GM12878 (cell line): Measurements from ENCODE around the gene ACTA2. TPM values are rescaled to one million over a fixed set of nuclear protein-coding genes. Genes with fewer than 3 reads are reported as not detected.
A peak's percentile ranks its signal among the peaks of the same experiment; 100 is the strongest.

ENCODE experiments used
- ATAC-seq: fragments of 200-7000 bp; cut with Tn5 transposase; 3 replicates; pipeline ENCODE4 v1.9.1; 2020; ENCODE audit warnings: mild to moderate bottlenecking, moderate library complexity
- BruUV-seq: library from RNA; stranded (reverse); fragments of 400-500 nt; replicated peaks from 2 replicates; lab custom pipeline; 2021; lab: Mats Ljungman, UMichigan
- CTCF ChIA-PET: fragments of 300-600 bp; sonication (Branson Sonifier 250); formaldehyde crosslinking; extraction: SDS; loops from one replicate; lab custom pipeline; 2021; ENCODE audit warnings: inconsistent platforms; lab: Yijun Ruan, JAX
- POLR2A ChIA-PET: fragments of 350-600 bp; formaldehyde crosslinking; extraction: SDS; loops from one replicate; lab custom pipeline; 2021; ENCODE audit warnings: inconsistent platforms; lab: Charles Lee
- RAD21 ChIA-PET: fragments of 300-600 bp; sonication (Branson Sonifier 250); formaldehyde crosslinking; loops from one replicate; lab custom pipeline; 2023; ENCODE audit warnings: antibody characterized with exemption; ENCODE audit not compliant: unreplicated experiment; lab: Charles Lee
- SMC1A ChIA-PET: fragments of 300-600 bp; sonication (Branson Sonifier 250); formaldehyde crosslinking; loops from one replicate; lab custom pipeline; 2023; ENCODE audit not compliant: unreplicated experiment, uncharacterized antibody; lab: Charles Lee
- DNase-seq: peaks from one replicate; pipeline ENCODE4 v3.0.0-alpha.2; 2011; ENCODE audit warnings: low read depth, low spot score
- FAIRE-seq: peaks from 3 replicates; lab custom pipeline; 2011; peaks lifted over from hg19 to GRCh38; lab: Jason Lieb, UNC
- H2AFZ ChIP-seq: 2 replicates; pipeline ENCODE4 v1.6.0; 2011; ENCODE audit warnings: low read depth, low read length, control low read depth; ENCODE audit not compliant: control insufficient read depth
- H3K27ac ChIP-seq: 2 replicates; pipeline ENCODE4 v1.5.1; 2011; ENCODE audit warnings: control low read depth; ENCODE audit not compliant: control insufficient read depth, insufficient read depth
- H3K27me3 ChIP-seq, 2 experiments: replicated peaks in 1 of 2; 2 replicates each; pipeline versions ENCODE4 v1.6.0 to v1.6.1; 2011; ENCODE audit warnings: low read length in 1 of 2; ENCODE audit not compliant: control insufficient read depth in 2 of 2, insufficient read depth in 2 of 2
- H3K36me3 ChIP-seq, 2 experiments: 2 replicates each; pipeline ENCODE4 v1.5.1; 2011; ENCODE audit warnings: low read length in 1 of 2; ENCODE audit not compliant: control insufficient read depth in 2 of 2, insufficient read depth in 2 of 2
- H3K4me1 ChIP-seq: 2 replicates; pipeline ENCODE4 v1.6.1; 2011; ENCODE audit warnings: mild to moderate bottlenecking, low read length, moderate library complexity, mixed read lengths; ENCODE audit not compliant: control insufficient read depth, insufficient read depth
- H3K4me2 ChIP-seq: 2 replicates; pipeline ENCODE4 v1.6.0; 2011; ENCODE audit warnings: control low read depth; ENCODE audit not compliant: control insufficient read depth, insufficient read depth
- H3K4me3 ChIP-seq: fragments of 200-600 bp; sonication (generic); 2 replicates; pipeline ENCODE4 v1.5.1; 2016
- H3K79me2 ChIP-seq: 2 replicates; pipeline ENCODE4 v1.6.0; 2011; ENCODE audit warnings: low read length; ENCODE audit not compliant: control insufficient read depth, insufficient read depth
- H3K9ac ChIP-seq: 2 replicates; pipeline ENCODE4 v1.8.0; 2011; ENCODE audit warnings: low read length, control low read depth, mixed read lengths; ENCODE audit not compliant: control insufficient read depth, insufficient read depth
- H3K9me3 ChIP-seq: replicated peaks from 3 replicates; pipeline ENCODE4 v1.5.1; 2011; ENCODE audit warnings: mild to moderate bottlenecking, low read length; ENCODE audit not compliant: control insufficient read depth, insufficient read depth
- H4K20me1 ChIP-seq: 2 replicates; pipeline ENCODE4 v1.6.0; 2011; ENCODE audit not compliant: control insufficient read depth, insufficient read depth
- DPF2 ChIP-seq: fragments of 450-650 bp; IDR thresholded peaks from 2 replicates; pipeline ENCODE4 v1.6.1; 2017; ENCODE audit warnings: mild to moderate bottlenecking
- FOXM1 ChIP-seq: IDR thresholded peaks from 2 replicates; pipeline ENCODE4 v1.6.1; 2012; ENCODE audit warnings: low read depth, mild to moderate bottlenecking, inconsistent platforms, low read length, moderate library complexity
- IRF4 ChIP-seq: IDR thresholded peaks from 2 replicates; pipeline ENCODE4 v1.6.1; 2011; ENCODE audit warnings: low read depth, low read length
- MXI1 ChIP-seq: fragments of 150-350 bp; IDR thresholded peaks from 2 replicates; pipeline ENCODE4 v1.6.1; 2011; ENCODE audit warnings: low read depth, mild to moderate bottlenecking, inconsistent platforms, low read length, improper control_type of control experiment
- NBN ChIP-seq: fragments of 450-650 bp; IDR thresholded peaks from 2 replicates; pipeline ENCODE4 v1.6.1; 2016
- NFIC ChIP-seq: IDR thresholded peaks from 2 replicates; pipeline ENCODE4 v1.6.1; 2012; ENCODE audit warnings: low read depth, mild to moderate bottlenecking, inconsistent platforms, low read length, moderate library complexity
- NR2F1 ChIP-seq: fragments of 450-650 bp; conservative IDR thresholded peaks from 2 replicates; pipeline ENCODE4 v1.6.1; 2017; ENCODE audit warnings: mild to moderate bottlenecking
- POU2F2 ChIP-seq: IDR thresholded peaks from 3 replicates; pipeline ENCODE4 v1.6.1; 2011; ENCODE audit warnings: low read depth, mild to moderate bottlenecking, low read length, borderline replicate concordance
- RAD21 ChIP-seq: IDR thresholded peaks from 2 replicates; pipeline ENCODE4 v1.6.1; 2011; ENCODE audit warnings: mild to moderate bottlenecking, low read depth, low read length, moderate library complexity; ENCODE audit not compliant: insufficient read depth
- RUNX3 ChIP-seq: IDR thresholded peaks from 2 replicates; pipeline ENCODE4 v1.6.1; 2012; ENCODE audit warnings: low read length, inconsistent platforms
- SMARCA5 ChIP-seq: fragments of 450-650 bp; IDR thresholded peaks from 2 replicates; pipeline ENCODE4 v1.6.1; 2017; ENCODE audit warnings: mild to moderate bottlenecking
- SMC3 ChIP-seq: IDR thresholded peaks from 2 replicates; pipeline ENCODE4 v1.6.1; 2011; ENCODE audit warnings: low read length, improper control_type of control experiment, borderline replicate concordance
- TAF1 ChIP-seq: IDR thresholded peaks from 2 replicates; pipeline ENCODE4 v1.6.1; 2011; ENCODE audit warnings: mild to moderate bottlenecking, low read depth, low read length, borderline replicate concordance
- TBL1XR1 ChIP-seq: IDR thresholded peaks from 2 replicates; pipeline ENCODE4 v1.6.1; 2012; ENCODE audit warnings: low read depth, low read length, improper control_type of control experiment
- YY1 ChIP-seq: IDR thresholded peaks from 2 replicates; pipeline ENCODE4 v1.6.1; 2011; ENCODE audit warnings: low read depth, mild to moderate bottlenecking, low read length
- ZZZ3 ChIP-seq: IDR thresholded peaks from 2 replicates; pipeline ENCODE4 v1.6.1; 2011; ENCODE audit warnings: low read depth; ENCODE audit not compliant: control insufficient read depth, insufficient read length
- WGBS: methylation state at CpG from one replicate; pipeline ENCODE4 v1.1.6; 2016; ENCODE audit warnings: low lambda C conversion rate; ENCODE audit not compliant: insufficient replicate concordance, insufficient coverage; ENCODE audit errors: missing lambda C conversion rate; 5-methylcytosine and 5-hydroxymethylcytosine counted together
- in situ Hi-C: fragments of 300-500 bp; cut with MboI; formaldehyde crosslinking; loops from 9 replicates; pipeline ENCODE4 v1.14.3; 2018; ENCODE audit warnings: mixed read lengths
- intact Hi-C: fragments of 100-400 bp; cut with micrococcal nuclease; formaldehyde crosslinking; loops from one replicate; pipeline ENCODE4 v1.14.2; 2022; ENCODE audit not compliant: unreplicated experiment
- polyA plus RNA-seq, 11 experiments: library from polyadenylated mRNA; depleted of rRNA in 4 of 11; unstranded in 6 of 11; stranded (reverse) in 5 of 11; fragments of >200 nt; fragmentation: Nextera tagmentation in 4 of 11; fragmentation: Illumina TruSeq in 1 of 11; extraction: Ambion mirVana in 4 of 11; extraction: Trizol in 1 of 11; gene quantifications; 1 replicate in 1 of 11; 2 replicates in 10 of 11; pipeline versions ENCODE4 v1.2.1 to v1.2.3, GENCODE V29; 2011 to 2016; ENCODE audit warnings: inconsistent platforms in 2 of 11, missing spikeins in 2 of 11, low read depth in 1 of 11
- total RNA-seq, 4 experiments: library from RNA; depleted of rRNA in 3 of 4; stranded (reverse); fragments of >200 nt in 3 of 4; fragmentation: Illumina TruSeq in 1 of 4; extraction: Trizol in 1 of 4; gene quantifications; 2 replicates each; pipeline versions ENCODE4 v1.2.1 to v1.2.3, GENCODE V29; 2013 to 2021
- TF ChIP-seq, protein P1 (sequence below): fragments of 450-650 bp; IDR thresholded peaks from 2 replicates; pipeline ENCODE4 v1.6.1; 2016; ENCODE audit warnings: mild to moderate bottlenecking, moderate library complexity, borderline replicate concordance
- TF ChIP-seq, protein P2 (sequence below), 3 experiments: IDR thresholded peaks in 2 of 3; conservative IDR thresholded peaks in 1 of 3; 2 replicates each; pipeline ENCODE4 v1.5.1; 2011; ENCODE audit warnings: low read depth in 3 of 3, low read length in 3 of 3, mild to moderate bottlenecking in 3 of 3, control low read depth in 2 of 3, moderate library complexity in 2 of 3, inconsistent platforms in 1 of 3, mixed read lengths in 1 of 3; ENCODE audit not compliant: control insufficient read depth in 2 of 3, insufficient read depth in 1 of 3; ENCODE audit errors: extremely low read depth in 1 of 3

The ACTA2 gene
- total and polyA plus RNA-seq, 10 of the 15 experiments (the other 5 are each of a cell fraction or from before 2014, with no cell fraction given) = 7.4 to 78.2 (median 32.4) TPM

GRCh38 chr10:88932539-88933256 is 19.9 kb downstream of the ACTA2 start:
- TF ChIP-seq FOXM1 (0 out of 2 replicates have a peak, but pooled peaks have one; percentile 23), ZZZ3 (no peak), NBN (0 out of 2 replicates have a peak, but pooled peaks have one; percentile 36), SMARCA5 (0 out of 2 replicates have a peak, but pooled peaks have one; percentile 57), RUNX3 (peak; percentile 24; the same call in 1 of the 2 replicates), MXI1 (no peak), YY1 (peak; percentile 84), NFIC (0 out of 2 replicates have a peak, but pooled peaks have one; percentile 5), SMC3 (peak; percentile 100), DPF2 (no peak), RAD21 (peak; percentile 81), IRF4 (0 out of 2 replicates have a peak, but pooled peaks have one; percentile 14), TBL1XR1 (no peak), POU2F2 (peak; percentile 24; the same call in 1 of the 3 replicates), NR2F1 (no peak), TAF1 (no peak)
- TF ChIP-seq, protein P1, sequence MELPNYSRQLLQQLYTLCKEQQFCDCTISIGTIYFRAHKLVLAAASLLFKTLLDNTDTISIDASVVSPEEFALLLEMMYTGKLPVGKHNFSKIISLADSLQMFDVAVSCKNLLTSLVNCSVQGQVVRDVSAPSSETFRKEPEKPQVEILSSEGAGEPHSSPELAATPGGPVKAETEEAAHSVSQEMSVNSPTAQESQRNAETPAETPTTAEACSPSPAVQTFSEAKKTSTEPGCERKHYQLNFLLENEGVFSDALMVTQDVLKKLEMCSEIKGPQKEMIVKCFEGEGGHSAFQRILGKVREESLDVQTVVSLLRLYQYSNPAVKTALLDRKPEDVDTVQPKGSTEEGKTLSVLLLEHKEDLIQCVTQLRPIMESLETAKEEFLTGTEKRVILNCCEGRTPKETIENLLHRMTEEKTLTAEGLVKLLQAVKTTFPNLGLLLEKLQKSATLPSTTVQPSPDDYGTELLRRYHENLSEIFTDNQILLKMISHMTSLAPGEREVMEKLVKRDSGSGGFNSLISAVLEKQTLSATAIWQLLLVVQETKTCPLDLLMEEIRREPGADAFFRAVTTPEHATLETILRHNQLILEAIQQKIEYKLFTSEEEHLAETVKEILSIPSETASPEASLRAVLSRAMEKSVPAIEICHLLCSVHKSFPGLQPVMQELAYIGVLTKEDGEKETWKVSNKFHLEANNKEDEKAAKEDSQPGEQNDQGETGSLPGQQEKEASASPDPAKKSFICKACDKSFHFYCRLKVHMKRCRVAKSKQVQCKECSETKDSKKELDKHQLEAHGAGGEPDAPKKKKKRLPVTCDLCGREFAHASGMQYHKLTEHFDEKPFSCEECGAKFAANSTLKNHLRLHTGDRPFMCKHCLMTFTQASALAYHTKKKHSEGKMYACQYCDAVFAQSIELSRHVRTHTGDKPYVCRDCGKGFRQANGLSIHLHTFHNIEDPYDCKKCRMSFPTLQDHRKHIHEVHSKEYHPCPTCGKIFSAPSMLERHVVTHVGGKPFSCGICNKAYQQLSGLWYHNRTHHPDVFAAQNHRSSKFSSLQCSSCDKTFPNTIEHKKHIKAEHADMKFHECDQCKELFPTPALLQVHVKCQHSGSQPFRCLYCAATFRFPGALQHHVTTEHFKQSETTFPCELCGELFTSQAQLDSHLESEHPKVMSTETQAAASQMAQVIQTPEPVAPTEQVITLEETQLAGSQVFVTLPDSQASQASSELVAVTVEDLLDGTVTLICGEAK = no peak
- TF ChIP-seq, protein P2, sequence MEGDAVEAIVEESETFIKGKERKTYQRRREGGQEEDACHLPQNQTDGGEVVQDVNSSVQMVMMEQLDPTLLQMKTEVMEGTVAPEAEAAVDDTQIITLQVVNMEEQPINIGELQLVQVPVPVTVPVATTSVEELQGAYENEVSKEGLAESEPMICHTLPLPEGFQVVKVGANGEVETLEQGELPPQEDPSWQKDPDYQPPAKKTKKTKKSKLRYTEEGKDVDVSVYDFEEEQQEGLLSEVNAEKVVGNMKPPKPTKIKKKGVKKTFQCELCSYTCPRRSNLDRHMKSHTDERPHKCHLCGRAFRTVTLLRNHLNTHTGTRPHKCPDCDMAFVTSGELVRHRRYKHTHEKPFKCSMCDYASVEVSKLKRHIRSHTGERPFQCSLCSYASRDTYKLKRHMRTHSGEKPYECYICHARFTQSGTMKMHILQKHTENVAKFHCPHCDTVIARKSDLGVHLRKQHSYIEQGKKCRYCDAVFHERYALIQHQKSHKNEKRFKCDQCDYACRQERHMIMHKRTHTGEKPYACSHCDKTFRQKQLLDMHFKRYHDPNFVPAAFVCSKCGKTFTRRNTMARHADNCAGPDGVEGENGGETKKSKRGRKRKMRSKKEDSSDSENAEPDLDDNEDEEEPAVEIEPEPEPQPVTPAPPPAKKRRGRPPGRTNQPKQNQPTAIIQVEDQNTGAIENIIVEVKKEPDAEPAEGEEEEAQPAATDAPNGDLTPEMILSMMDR (IDR thresholded peaks at IDR 0.05 in 2 of 3, conservative IDR thresholded peaks at IDR 0.05 in 1 of 3; ENCODE audit: control insufficient read depth in 2 of 3, extremely low read depth in 1 of 3, insufficient read depth in 1 of 3, low read depth in 3 of 3, low read length in 3 of 3) = peak; percentile 85 to 98 (median 95); a peak in 5 of 6 replicates
- TF ChIP-seq, all 136 proteins: peak for 11
- ChIA-PET SMC1A (interaction anchor here (0.5 to 10.3 kb wide), 57 partner anchors 9 to 800 kb away, joined by 3 to 575 read pairs (median 5); partner anchors contain the start of genes CH25H, FAS and STAMBPL1), CTCF (interaction anchor here (0.5 to 12.8 kb wide), 75 partner anchors 9 to 1400 kb away, joined by 3 to 895 read pairs (median 6); partner anchors contain the start of genes ANKRD22, CH25H, FAS and KIF20B), POLR2A (interaction anchor here (1.0 to 5.6 kb wide), 8 partner anchors 12 to 281 kb away, joined by 3 to 64 read pairs (median 4); no protein-coding TSS in a partner anchor), RAD21 (interaction anchor here (0.7 to 7.1 kb wide), 48 partner anchors 12 to 371 kb away, joined by 3 to 390 read pairs (median 5); partner anchors contain the start of genes CH25H, FAS and STAMBPL1)
- 56% methylated on average over 7 of the region's 7 CpGs for WGBS
- H3K4me2 ChIP-seq = peak overlapping the region; percentile 61
- peak overlapping the region; percentile 56; the same call in 1 of the 2 replicates for H3K27ac ChIP-seq
- no peak overlapping the region for H3K4me3 ChIP-seq
- no TSS peak for BruUV-seq
- no peaks in the 10 kb centered on the region; the same call in 2 of the 3 replicates for H3K9me3 ChIP-seq
- DNase-seq = no peak
- H2AFZ ChIP-seq = peak overlapping the region; percentile 67
- intact Hi-C loops = loop anchor here (1.0 to 2.0 kb wide), 3 partner anchors 52 to 244 kb away; partner anchors contain the start of gene STAMBPL1
- FAIRE-seq = no peak
- in situ Hi-C loops = no loop called here
- no peaks in the 10 kb centered on the region for H4K20me1 ChIP-seq
- peaks cover 21% of the 10 kb centered on the region for H3K4me1 ChIP-seq
- H3K36me3 ChIP-seq = peaks cover 0 to 11% of the 10 kb centered on the region in 2 experiments; a peak in 2 of 4 replicates
- peak; percentile 80 for ATAC-seq
- H3K79me2 ChIP-seq = peaks cover 2% of the 10 kb centered on the region; the same call in 1 of the 2 replicates
- no peak overlapping the region for H3K9ac ChIP-seq
- no peaks in the 10 kb centered on the region for H3K27me3 ChIP-seq
